ENCODE results near the gene YEATS4.

DNA sequence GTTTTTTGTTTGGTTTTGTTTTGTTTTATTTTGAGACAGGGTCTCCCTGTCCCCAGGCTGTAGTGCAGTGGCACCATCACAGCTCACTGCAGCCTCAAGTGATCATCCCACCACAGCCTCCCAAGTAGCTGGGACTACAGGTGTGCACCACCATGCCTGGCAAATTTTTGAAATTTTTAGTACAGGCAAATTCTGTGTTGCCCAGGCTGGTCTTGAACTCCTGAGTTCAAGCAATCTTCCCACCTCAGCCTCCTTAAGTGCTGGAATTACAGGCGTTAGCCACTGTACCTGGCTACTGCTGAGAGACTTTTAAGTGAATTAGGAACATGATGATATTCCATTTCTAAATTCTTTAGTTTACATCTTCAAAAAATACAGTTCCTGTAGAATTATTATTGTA, 8.8 kb upstream of the YEATS4 start:
- TF ChIP-seq NFE2L2 (conservative IDR thresholded peaks at IDR 0.05; ENCODE audit: low read length) = no peak
- no peak for TF ChIP-seq CTCF (IDR thresholded peaks at IDR 0.05)
- no peak for TF ChIP-seq ZFP36 (IDR thresholded peaks at IDR 0.05; ENCODE audit: borderline replicate concordance, partially characterized antibody)
- no peak for TF ChIP-seq KDM1A (IDR thresholded peaks at IDR 0.05; ENCODE audit: low read depth)
- TF ChIP-seq MYC (IDR thresholded peaks at IDR 0.05; ENCODE audit: borderline replicate concordance, low read length) = no peak
- no peak for TF ChIP-seq TFCP2L1 (CRISPR knock-in tag; IDR thresholded peaks at IDR 0.05)
- no peak for TF ChIP-seq E2F6 (IDR thresholded peaks at IDR 0.05; ENCODE audit: borderline replicate concordance, low read depth)
- TF ChIP-seq POLR2A (IDR thresholded peaks at IDR 0.05; ENCODE audit: low read length) = no peak
- no peak for TF ChIP-seq HDAC2 (IDR thresholded peaks at IDR 0.05)
- TF ChIP-seq SREBF2 (IDR thresholded peaks at IDR 0.05) = no peak

All from A549 (cell line).